GM21619 (cell line): ENCODE data around the gene SOX4.

Source experiments
- ATAC-seq: cut with Tn5 transposase; IDR thresholded peaks from one replicate; pipeline ENCODE4 v1.9.1; 2021; ENCODE audit not compliant: unreplicated experiment

Gene SOX4

DNA sequence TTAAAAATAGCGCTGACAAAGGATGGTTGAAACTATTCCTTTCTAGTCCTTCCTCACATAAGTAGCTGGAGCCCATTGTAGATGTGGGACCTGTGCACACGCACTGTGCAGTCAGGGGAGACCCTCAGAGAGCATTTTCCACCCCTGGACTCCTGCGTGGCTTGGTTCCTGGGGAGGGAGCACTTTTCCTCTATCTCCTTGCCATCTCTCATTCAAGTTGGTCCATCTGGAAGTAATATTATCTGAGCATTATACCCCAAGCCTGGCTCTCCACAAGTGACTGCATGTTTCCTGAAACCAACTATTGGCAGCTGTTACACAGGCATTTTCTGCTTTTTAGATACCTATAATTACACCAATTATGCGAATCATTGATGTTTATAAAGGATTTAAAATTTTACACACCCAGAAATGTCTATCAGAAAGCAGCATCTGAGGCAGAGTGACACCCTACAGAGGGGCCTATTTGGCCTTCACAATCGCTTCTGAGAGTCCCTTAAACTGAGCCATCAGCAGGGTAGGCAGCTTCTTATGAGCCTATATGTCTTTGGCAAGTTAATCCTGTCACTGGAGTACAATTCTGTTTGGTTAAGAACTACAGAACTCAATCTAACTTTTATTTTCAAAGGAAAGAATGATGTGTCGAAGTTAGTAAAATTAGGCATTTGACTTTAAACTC lies 18.7 kb downstream of the SOX4 start:
- no peak for ATAC-seq

DNA sequence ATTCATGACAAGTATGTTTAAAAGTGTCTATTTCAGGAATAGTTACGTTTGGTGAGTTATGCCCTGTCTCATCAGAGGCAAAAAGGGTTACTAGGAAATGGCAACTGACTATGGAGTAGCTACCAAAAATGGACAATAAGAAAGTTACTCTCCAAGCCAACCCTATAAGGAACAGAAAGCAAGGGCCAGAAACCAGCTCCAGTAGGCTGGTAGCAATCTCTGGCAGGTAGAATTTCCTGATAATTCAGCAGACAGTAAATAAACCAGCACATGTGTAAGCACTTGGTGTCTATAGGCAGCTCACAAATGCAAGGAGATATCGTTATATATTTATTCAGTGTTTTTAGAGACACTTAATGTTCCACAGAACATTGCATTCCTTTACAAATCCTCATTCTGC lies 20.3 kb downstream of the SOX4 start:
- ATAC-seq, result no peak

DNA sequence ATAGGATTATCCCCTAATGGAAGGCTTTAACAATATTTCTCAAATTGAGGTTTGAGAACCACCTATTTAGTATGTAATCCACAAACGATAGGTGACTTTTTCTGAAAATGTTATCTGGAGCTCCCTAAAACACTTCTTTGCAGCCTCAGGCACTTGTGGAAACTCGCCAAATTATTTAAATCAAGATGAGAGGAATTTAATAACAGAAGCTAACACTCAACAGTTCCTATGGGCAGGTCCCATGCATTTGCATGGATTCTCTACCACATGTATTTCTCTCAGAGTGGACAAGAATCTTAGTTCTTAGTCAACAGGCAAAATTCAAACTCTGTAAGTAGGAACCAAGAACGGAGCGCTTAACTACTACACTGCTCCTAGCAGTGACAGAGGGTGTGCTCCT lies 20.7 kb downstream of the SOX4 start:
- ATAC-seq, result no peak

DNA sequence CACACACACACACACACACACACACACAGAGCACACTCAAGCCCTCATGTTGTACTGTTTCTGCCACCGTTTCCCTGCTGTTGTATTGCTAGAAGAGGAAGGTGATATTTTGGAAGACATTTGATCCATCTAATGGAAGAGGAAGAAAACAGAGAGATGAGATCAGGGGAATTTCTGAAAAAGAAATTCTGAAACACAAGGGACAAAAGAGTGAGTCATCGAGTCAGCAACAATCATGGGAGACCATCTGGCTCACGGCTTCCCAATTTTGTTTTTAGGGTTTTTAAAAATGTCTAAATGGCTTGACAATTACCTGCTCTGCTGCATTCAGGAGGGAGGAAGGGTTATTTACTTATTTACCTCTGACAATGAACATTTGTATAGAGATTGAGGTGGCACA lies 22.0 kb downstream of the SOX4 start:
- no peak for ATAC-seq

DNA sequence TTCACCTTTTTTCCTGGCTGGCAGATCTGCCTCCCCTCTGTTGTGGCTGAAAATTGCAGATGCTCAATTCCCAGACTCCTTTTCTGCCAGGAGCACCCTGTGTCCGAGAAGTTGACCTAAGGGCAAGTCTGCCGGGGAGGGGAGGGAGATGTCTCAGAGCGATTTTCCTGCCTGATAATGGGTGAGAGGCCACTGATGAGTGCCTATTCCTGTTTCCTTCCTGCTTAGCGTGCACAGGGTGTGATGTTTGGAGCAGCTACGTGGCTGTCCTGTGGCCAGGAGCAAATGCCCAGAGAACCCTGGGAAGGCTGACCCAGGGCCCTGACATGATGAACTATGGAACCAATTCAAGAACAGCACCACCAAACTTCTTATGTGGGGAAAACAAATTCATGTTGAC lies 22.5 kb downstream of the SOX4 start:
- ATAC-seq, result no peak

DNA sequence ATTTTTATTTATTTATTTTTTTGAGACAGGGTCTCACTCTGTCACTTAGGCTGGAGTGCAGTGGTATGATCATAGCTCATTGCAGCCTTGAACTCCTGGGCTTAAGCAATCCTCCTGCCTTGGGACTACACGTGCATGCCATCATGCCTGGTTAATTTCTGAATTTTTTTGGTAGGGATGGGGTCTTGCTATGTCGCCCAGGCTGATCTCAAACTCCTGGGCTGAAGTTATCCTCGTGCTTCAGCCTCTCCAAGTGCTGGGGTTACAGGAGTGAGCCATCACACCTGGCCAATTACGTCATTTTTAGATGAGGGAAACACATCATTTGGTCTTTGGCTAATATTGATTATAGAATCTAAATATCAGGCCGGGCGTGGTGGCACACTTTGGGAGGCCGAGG lies 32.1 kb downstream of the SOX4 start:
- ATAC-seq, result no peak

DNA sequence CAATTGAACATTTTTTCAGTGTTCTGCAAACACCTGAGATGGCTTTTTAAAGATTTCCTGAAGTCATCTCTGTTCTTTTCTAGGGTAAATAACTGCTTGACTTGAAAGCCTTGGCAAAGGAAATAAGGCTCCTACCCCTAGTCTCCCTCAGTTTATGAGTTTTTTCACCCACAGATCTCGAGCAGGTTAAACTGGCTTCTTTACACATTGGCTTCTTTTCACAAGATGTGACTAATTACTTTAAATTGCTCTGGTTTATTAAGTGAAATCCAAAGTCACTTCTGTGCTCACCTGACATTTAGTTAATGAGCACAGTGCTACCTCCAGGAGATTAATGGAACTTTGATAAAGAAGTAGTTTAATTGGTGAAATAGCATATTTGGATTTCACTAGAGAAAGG lies 33.2 kb downstream of the SOX4 start:
- no peak for ATAC-seq

DNA sequence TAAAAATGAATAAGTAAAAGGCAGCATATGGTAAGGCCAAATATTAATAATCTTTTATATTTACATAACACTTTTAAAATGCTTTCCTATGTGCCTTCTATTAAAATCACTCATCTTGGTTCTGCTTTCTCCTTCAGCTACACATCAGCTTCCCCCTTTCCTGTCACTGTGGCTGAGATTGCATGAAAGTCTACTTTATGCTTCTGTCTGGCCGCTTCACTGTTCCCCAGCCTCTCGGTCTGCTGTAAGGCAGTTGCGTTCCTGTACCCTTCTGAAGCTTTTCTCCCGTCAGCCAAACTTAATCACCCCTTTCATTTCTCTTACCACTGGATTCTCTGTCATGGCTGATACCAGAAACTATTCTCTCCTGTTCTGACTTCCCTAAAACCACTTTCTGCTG lies 34.6 kb downstream of the SOX4 start:
- no peak for ATAC-seq

DNA sequence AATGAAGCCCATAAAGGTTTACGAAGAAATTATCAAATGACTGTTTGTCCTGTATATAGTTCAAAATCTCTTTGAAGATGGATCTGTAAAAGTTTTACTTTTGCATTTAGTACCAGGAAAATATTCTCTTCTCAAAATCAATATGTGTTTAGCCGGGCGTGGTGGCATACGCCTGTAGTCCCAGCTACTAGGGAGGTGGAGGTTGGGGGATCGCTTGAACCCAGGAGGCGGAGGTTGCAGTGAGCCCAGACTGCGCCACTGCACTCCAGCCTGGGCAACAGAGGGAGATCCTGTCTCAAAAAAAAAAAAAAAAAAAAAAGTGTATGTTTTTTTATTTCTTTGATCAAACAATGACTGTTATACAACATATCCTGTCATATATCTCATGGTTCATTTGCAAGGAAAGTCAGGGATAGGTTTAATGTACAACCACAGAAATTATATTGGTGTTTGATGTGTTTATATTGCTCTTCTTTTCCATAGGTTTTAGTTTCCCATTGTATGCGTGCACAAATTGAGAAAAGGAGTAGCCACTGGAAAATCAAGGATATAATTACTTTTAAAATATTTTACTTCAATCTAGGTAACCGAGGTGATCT lies 40.1 kb downstream of the SOX4 start:
- no peak for ATAC-seq

DNA sequence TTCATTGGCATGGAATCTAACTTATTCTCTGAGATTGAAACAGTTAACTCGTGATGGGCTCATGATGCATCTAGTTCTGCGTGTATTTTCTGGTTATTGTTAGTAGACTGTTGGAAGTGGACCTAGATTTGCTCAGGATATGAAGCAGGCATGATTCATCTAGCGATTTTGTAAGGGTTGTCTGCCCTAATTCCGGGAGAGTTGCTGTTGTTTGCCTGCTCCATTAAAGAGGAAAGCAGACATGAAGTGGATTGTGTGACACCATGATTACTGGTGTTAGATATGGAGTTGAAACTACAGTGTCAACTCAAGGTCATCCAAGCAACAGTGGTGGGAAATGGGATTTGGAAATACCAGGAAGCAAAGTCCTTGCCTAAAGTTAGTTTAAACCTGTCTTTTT lies 41.0 kb downstream of the SOX4 start:
- ATAC-seq, result no peak

DNA sequence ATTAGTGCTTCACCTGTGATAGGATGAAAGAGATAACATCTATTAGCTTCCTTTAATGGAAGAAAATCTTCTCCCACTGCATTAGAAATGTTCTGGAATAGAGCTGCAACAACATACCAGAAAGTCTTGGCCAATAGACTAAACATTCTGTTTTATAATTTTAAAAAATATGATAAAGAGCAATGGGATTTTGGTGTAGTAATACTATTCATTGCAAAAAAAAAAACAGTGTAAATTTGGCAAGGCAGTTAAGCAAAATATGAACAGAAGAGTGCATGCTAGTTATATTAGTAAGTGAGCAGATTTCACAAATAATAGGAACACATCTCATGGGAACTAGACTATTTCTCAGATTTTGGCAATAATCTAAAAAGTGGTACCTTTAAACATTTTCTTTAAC lies 43.3 kb downstream of the SOX4 start:
- no peak for ATAC-seq

DNA sequence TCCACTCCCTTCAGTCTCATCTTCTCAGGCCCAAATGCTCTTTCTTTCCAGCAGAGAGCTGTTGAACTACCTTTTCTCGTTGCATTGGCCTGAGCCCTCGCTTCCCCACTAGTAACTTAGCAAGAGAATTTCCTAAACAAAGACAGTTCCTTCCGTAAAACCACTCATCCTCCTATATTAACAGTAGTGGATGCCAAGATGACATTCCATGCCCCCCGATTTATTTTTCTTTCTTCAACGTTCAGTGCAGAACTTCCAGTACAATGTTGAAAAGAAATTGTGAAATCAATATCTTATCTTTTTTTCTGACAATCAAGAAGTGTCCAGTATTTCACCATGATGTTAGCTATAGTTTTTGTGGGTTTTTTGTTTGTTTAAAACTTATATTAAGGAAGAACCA lies 45.8 kb downstream of the SOX4 start:
- ATAC-seq, result no peak
